ENCODE data around the gene FUS.

The FUS gene

GRCh38 chr16:31224092-31224955 is 44.4 kb downstream of the FUS start:
- ChIA-PET CTCF (no interaction called here), POLR2A (no interaction called here)
- Histone ChIP-seq H3K4me3 (ENCODE audit: low read depth, low read length) (no peak overlapping the region), H3K36me3 (ENCODE audit: control insufficient read depth in 2 of 2, insufficient read depth in 1 of 2, low read length in 2 of 2) (no peaks in the 10 kb centered on the region), H3K27ac (ENCODE audit: extremely low read depth, low read depth, low read length) (no peak overlapping the region), H3K9me3 (ENCODE audit: control insufficient read depth, insufficient read depth, low read depth, low read length) (no peaks in the 10 kb centered on the region), H3K4me1 (ENCODE audit: control insufficient read depth, insufficient read depth, low read length) (no peaks in the 10 kb centered on the region)
- TF ChIP-seq, protein P1, sequence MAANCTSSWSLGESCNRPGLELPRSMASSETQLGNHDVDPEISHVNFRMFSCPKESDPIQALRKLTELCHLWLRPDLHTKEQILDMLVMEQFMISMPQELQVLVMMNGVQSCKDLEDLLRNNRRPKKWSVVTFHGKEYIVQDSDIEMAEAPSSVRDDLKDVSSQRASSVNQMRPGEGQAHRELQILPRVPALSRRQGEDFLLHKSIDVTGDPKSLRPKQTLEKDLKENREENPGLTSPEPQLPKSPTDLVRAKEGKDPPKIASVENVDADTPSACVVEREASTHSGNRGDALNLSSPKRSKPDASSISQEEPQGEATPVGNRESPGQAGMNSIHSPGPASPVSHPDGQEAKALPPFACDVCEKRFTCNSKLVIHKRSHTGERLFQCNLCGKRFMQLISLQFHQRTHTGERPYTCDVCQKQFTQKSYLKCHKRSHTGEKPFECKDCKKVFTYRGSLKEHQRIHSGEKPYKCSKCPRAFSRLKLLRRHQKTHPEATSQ (tag by site-specific recombination; IDR thresholded peaks at IDR 0.05) = no peak
- TF ChIP-seq KLF16 (tag by site-specific recombination; IDR thresholded peaks at IDR 0.05) (no peak), ZNF175 (tag by site-specific recombination; IDR thresholded peaks at IDR 0.05) (no peak), GLIS1 (tag by site-specific recombination; IDR thresholded peaks at IDR 0.05) (no peak), ZNF660 (tag by site-specific recombination; IDR thresholded peaks at IDR 0.05) (no peak), ZNF239 (tag by site-specific recombination; IDR thresholded peaks at IDR 0.05) (no peak)

DNA sequence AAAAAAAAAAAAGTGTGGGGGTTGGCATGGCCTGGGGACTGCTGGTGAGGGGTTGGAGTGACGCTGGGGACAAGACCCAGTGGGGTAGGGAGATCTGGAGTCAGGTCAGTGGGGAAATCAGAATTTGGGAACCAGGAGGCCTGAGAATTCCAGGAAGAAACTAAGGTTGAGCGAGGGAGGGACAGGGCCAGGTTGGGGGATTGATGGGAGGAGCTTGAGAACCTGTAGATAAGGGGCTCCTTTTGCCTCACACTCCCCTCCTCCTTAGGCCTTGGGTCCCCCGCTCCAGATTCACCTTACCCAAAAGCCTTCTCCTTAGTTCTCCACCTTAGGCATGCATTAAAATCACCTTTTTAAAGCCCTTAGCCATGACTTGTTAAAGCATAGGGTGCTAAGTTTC is 45.3 kb downstream of the FUS start:
- no peak for TF ChIP-seq ZNF2 (tag by site-specific recombination; IDR thresholded peaks at IDR 0.05)
- no peak overlapping the region for H3K27ac ChIP-seq (ENCODE audit: extremely low read depth, low read depth, low read length)
- no peaks in the 10 kb centered on the region for H3K4me1 ChIP-seq (ENCODE audit: control insufficient read depth, insufficient read depth, low read length)
- H3K36me3 ChIP-seq (ENCODE audit: control insufficient read depth in 2 of 2, insufficient read depth in 1 of 2, low read length in 2 of 2) = no peaks in the 10 kb centered on the region
- no peaks in the 10 kb centered on the region for H3K9me3 ChIP-seq (ENCODE audit: control insufficient read depth, insufficient read depth, low read depth, low read length)
- POLR2A ChIA-PET = no interaction called here
- CTCF ChIA-PET = no interaction called here
- no peak overlapping the region for H3K4me3 ChIP-seq (ENCODE audit: low read depth, low read length)

GRCh38 chr16:31228206-31228605 is 48.3 kb downstream of the FUS start:
- TF ChIP-seq ZNF792 (tag by site-specific recombination; IDR thresholded peaks at IDR 0.05) (no peak), ZBTB48 (tag by site-specific recombination; IDR thresholded peaks at IDR 0.05) (no peak), ZNF701 (tag by site-specific recombination; IDR thresholded peaks at IDR 0.05) (no peak), HOXA7 (CRISPR knock-in tag; IDR thresholded peaks at IDR 0.05; ENCODE audit: borderline replicate concordance) (no peak), YY1 (tag by site-specific recombination; IDR thresholded peaks at IDR 0.05) (no peak)
- TF ChIP-seq, protein P2, sequence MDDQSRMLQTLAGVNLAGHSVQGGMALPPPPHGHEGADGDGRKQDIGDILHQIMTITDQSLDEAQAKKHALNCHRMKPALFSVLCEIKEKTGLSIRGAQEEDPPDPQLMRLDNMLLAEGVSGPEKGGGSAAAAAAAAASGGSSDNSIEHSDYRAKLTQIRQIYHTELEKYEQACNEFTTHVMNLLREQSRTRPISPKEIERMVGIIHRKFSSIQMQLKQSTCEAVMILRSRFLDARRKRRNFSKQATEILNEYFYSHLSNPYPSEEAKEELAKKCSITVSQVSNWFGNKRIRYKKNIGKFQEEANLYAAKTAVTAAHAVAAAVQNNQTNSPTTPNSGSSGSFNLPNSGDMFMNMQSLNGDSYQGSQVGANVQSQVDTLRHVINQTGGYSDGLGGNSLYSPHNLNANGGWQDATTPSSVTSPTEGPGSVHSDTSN (CRISPR knock-in tag; IDR thresholded peaks at IDR 0.05) = no peak
- no peaks in the 10 kb centered on the region for H3K36me3 ChIP-seq (ENCODE audit: control insufficient read depth in 2 of 2, insufficient read depth in 1 of 2, low read length in 2 of 2)
- H3K4me3 ChIP-seq (ENCODE audit: low read depth, low read length) = no peak overlapping the region
- H3K9me3 ChIP-seq (ENCODE audit: control insufficient read depth, insufficient read depth, low read depth, low read length) = no peaks in the 10 kb centered on the region
- H3K27ac ChIP-seq (ENCODE audit: extremely low read depth, low read depth, low read length) = no peak overlapping the region
- ChIA-PET CTCF (no interaction called here), POLR2A (no interaction called here)
- no peaks in the 10 kb centered on the region for H3K4me1 ChIP-seq (ENCODE audit: control insufficient read depth, insufficient read depth, low read length)

DNA sequence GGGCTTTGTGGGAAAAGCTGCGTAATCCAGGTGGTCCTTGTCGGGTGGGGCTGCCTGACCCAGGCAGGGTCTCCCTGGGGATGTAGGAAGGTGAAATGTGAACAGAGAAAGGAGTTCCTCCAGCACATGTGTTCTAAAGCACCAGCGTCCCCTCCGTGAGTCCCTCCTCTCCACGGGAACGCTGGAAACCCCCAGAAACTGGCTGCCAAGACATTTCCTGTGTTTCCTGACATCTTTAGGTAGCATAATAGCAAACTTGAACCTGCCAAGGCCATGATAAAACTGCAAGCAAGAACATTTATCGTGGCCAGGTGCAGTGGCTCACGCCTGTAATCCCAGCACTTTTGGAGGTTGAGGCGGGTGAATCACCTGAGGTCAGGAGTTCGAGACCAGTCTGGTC is 49.6 kb downstream of the FUS start:
- H3K9me3 ChIP-seq (ENCODE audit: control insufficient read depth, insufficient read depth, low read depth, low read length) = no peaks in the 10 kb centered on the region
- POLR2A ChIA-PET = no interaction called here
- TF ChIP-seq, protein P3, sequence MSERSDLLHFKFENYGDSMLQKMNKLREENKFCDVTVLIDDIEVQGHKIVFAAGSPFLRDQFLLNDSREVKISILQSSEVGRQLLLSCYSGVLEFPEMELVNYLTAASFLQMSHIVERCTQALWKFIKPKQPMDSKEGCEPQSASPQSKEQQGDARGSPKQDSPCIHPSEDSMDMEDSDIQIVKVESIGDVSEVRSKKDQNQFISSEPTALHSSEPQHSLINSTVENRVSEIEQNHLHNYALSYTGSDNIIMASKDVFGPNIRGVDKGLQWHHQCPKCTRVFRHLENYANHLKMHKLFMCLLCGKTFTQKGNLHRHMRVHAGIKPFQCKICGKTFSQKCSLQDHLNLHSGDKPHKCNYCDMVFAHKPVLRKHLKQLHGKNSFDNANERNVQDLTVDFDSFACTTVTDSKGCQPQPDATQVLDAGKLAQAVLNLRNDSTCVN (tag by site-specific recombination; optimal IDR thresholded peaks at IDR 0.05) = no peak
- TF ChIP-seq ZNF184 (tag by site-specific recombination; IDR thresholded peaks at IDR 0.05) (no peak), ZNF19 (tag by site-specific recombination; IDR thresholded peaks at IDR 0.05; ENCODE audit: low read depth) (no peak), REPIN1 (tag by site-specific recombination; IDR thresholded peaks at IDR 0.05; ENCODE audit: low read depth) (no peak), ZNF837 (tag by site-specific recombination; IDR thresholded peaks at IDR 0.05) (no peak), HOXC10 (CRISPR knock-in tag; IDR thresholded peaks at IDR 0.05) (no peak), ZNF24 (tag by site-specific recombination; IDR thresholded peaks at IDR 0.05) (no peak), ZNF596 (tag by site-specific recombination; IDR thresholded peaks at IDR 0.05) (no peak), ZNF157 (tag by site-specific recombination; IDR thresholded peaks at IDR 0.05) (no peak)
- TF ChIP-seq, protein P4, sequence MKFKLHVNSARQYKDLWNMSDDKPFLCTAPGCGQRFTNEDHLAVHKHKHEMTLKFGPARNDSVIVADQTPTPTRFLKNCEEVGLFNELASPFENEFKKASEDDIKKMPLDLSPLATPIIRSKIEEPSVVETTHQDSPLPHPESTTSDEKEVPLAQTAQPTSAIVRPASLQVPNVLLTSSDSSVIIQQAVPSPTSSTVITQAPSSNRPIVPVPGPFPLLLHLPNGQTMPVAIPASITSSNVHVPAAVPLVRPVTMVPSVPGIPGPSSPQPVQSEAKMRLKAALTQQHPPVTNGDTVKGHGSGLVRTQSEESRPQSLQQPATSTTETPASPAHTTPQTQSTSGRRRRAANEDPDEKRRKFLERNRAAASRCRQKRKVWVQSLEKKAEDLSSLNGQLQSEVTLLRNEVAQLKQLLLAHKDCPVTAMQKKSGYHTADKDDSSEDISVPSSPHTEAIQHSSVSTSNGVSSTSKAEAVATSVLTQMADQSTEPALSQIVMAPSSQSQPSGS (tag by site-specific recombination; IDR thresholded peaks at IDR 0.05; ENCODE audit: low read depth) = no peak

More for the DNA sequence above, 49.6 kb downstream of the FUS start:
- Histone ChIP-seq H3K4me3 (ENCODE audit: low read depth, low read length) (no peak overlapping the region), H3K4me1 (ENCODE audit: control insufficient read depth, insufficient read depth, low read length) (no peaks in the 10 kb centered on the region), H3K36me3 (ENCODE audit: control insufficient read depth in 2 of 2, insufficient read depth in 1 of 2, low read length in 2 of 2) (no peaks in the 10 kb centered on the region), H3K27ac (ENCODE audit: extremely low read depth, low read depth, low read length) (no peak overlapping the region)
- CTCF ChIA-PET = interaction anchor here (0.6 kb wide), 1 partner anchor 40 kb away, joined by 3 read pairs; no protein-coding TSS in a partner anchor

All from HEK293 (cell line).